Chondrocyte (in vitro differentiated cells): Measurements from ENCODE around the gene ACSF3. TPM values are rescaled to one million over a fixed set of nuclear protein-coding genes. Genes with fewer than 3 reads are reported as not detected.

Experiments
- DNase-seq: peaks from one replicate; pipeline ENCODE4 v3.0.0; 2021; ENCODE audit warnings: mixed read lengths, low spot score
- H3K27ac Mint-ChIP-seq: one replicate; pipeline ENCODE4 v1.8.0; 2021; ENCODE audit warnings: mild to moderate bottlenecking, moderate library complexity, mixed read lengths; ENCODE audit not compliant: unreplicated experiment
- H3K27me3 Mint-ChIP-seq: 2 replicates; pipeline ENCODE4 v1.8.0; 2021; ENCODE audit warnings: low read depth, mixed read lengths
- H3K36me3 Mint-ChIP-seq: 2 replicates; pipeline ENCODE4 v1.8.0; 2021; ENCODE audit warnings: low read depth, mixed read lengths
- H3K4me1 Mint-ChIP-seq: 2 replicates; pipeline ENCODE4 v1.8.0; 2021; ENCODE audit warnings: low read depth, mild to moderate bottlenecking, mixed read lengths
- H3K4me3 Mint-ChIP-seq: one replicate; pipeline ENCODE4 v1.8.0; 2021; ENCODE audit warnings: mild to moderate bottlenecking, moderate library complexity, mixed read lengths; ENCODE audit not compliant: unreplicated experiment
- H3K9me3 Mint-ChIP-seq: 2 replicates; pipeline ENCODE4 v1.8.0; 2021; ENCODE audit warnings: low read depth, mixed read lengths
- total RNA-seq: library from RNA; stranded (reverse); gene quantifications from 3 replicates; pipeline ENCODE4 v1.2.1, GENCODE V29; 2021
- TF ChIP-seq, protein P1 (sequence below): fragments of 200-600 bp; sonication (generic); IDR thresholded peaks from 2 replicates; pipeline ENCODE4 v1.5.0; 2021; ENCODE audit warnings: antibody characterized with exemption, mild to moderate bottlenecking, moderate library complexity

The ACSF3 gene
- total RNA-seq, 1 donor from 2014 or later: 19.5 TPM

DNA sequence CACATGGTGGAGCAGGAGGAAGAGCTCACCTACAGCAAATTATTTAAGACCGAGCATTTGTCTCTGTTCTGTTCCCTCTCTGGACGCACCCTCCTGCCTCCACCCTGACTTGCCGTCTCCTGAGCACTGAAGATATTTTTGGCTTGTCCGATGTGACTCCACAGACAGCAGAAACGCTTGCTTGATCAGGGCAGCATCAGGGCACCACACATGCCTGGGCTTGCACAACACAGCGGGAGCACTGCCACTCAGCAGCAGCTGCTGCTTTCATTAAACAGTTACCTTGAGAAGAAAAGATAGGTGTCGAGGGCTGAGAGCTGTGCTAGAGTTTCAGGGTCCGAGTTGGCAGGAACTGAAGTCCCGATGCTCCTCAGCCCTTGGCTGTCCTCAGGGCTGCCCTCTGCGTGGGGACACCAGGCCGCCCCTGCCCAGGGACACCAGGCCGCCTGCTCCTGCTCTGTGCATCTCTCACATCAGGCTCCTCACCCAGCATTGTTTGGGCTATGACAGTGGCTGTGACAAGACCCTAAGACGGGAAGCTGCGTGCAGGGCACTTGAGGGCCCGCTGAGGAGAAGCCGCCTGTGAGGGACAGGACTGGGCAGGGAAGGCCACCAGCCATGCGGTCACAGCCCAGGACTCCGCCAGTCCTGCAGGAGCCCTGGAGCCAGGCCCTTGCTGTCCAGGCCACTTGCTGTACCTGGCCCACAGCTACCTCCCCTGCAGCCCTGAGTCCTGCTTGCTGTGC lies 56.6 kb downstream of the ACSF3 start:
- TF ChIP-seq, protein P1, sequence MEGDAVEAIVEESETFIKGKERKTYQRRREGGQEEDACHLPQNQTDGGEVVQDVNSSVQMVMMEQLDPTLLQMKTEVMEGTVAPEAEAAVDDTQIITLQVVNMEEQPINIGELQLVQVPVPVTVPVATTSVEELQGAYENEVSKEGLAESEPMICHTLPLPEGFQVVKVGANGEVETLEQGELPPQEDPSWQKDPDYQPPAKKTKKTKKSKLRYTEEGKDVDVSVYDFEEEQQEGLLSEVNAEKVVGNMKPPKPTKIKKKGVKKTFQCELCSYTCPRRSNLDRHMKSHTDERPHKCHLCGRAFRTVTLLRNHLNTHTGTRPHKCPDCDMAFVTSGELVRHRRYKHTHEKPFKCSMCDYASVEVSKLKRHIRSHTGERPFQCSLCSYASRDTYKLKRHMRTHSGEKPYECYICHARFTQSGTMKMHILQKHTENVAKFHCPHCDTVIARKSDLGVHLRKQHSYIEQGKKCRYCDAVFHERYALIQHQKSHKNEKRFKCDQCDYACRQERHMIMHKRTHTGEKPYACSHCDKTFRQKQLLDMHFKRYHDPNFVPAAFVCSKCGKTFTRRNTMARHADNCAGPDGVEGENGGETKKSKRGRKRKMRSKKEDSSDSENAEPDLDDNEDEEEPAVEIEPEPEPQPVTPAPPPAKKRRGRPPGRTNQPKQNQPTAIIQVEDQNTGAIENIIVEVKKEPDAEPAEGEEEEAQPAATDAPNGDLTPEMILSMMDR: no peak
- Mint-ChIP-seq H3K4me1 (peaks cover 11% of the 10 kb centered on the region), H3K27me3 (no peaks in the 10 kb centered on the region), H3K9me3 (no peaks in the 10 kb centered on the region), H3K36me3 (peaks cover 20% of the 10 kb centered on the region), H3K4me3 (no peak overlapping the region), H3K27ac (no peak overlapping the region)
- DNase-seq: peak; percentile 89

DNA sequence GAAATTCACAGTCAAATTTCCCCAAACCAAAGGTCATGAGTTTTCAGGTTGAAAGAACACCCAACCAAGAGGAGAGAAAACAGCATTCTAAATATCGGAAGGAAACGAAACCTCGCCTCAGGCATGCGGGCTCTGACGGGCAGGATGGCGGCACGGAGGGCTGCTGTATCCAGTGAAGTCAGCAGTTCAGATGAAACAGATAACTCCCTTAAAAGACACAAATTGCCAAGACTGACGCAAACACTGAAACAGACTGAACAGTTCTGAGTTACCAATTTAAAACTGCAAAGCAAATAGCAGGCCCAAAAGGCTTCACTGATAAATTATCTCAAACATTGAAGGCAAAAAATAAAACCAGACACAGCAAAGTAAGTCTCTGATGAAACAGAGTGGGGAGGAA lies 57.3 kb downstream of the ACSF3 start:
- Mint-ChIP-seq H3K4me3 (no peak overlapping the region), H3K9me3 (no peaks in the 10 kb centered on the region), H3K4me1 (peaks cover 18% of the 10 kb centered on the region), H3K27me3 (no peaks in the 10 kb centered on the region), H3K36me3 (peaks cover 20% of the 10 kb centered on the region), H3K27ac (no peak overlapping the region)
- DNase-seq: no peak
- TF ChIP-seq, protein P1: no peak

DNA sequence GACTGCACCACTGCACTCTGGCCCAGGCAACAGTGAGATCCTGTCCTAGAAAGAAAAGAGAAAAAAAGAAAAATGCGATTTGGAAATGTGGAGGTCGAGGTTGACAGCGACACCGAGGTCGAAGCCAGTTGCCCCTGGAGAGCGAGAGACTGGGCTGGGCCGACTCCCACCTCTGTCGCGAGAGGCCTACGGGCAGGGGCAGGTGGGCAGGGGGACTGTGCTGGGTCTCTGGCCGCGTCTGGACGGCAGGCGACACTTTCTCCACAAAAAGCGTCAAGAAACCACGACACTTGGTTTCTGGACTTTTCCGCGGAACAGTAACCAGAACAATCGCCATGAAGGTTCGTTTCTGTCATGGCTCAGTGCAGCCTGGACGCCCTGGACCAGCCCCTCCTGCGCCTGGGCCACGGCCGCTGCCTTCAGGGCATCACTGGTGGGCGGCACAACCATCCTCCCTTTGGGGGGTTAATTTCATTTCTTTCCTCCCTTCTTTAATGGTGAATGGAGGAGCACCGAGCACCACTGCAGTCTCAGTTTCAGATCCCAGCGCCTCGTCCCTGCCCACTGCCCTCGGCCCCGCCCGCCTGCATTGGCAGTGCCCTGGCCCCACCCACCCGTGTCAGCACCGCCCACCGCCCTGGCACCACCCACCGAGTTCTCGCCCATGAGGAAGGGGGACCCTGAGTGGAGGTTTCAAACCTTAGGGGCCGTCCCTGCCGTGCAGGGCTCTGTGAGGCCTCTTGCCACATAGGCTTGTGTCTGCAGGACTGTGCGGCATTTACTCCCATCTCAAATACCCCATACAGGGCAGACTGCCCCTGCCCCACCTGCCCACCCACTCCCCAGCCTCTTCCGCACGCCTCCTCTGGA lies 59.4 kb downstream of the ACSF3 start:
- Mint-ChIP-seq H3K27me3 (no peaks in the 10 kb centered on the region), H3K4me3 (no peak overlapping the region), H3K36me3 (peaks cover 15% of the 10 kb centered on the region), H3K9me3 (no peaks in the 10 kb centered on the region), H3K27ac (no peak overlapping the region), H3K4me1 (peaks cover 20% of the 10 kb centered on the region)
- TF ChIP-seq, protein P1: no peak
- DNase-seq: no peak

DNA sequence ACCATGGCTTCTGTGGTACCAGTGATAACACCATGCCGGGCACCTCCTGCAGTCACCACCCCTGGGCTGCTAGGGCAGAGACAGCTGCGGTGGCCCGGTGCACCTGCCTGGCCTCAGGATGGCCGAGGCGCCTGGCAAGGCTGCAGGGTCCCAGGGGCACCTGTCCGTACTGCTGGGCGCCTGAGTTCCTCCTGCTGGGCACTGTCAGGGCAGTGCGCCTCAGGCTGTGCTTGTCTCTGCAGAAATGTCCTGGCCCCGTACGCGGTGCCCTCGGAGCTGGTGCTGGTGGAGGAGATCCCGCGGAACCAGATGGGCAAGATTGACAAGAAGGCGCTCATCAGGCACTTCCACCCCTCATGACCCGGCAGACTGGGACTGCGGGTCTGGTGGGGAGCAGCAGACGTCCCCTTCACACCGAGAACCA lies 60.2 kb downstream of the ACSF3 start:
- Mint-ChIP-seq H3K4me3 (no peak overlapping the region), H3K4me1 (peaks cover 20% of the 10 kb centered on the region), H3K27ac (no peak overlapping the region), H3K9me3 (no peaks in the 10 kb centered on the region), H3K27me3 (no peaks in the 10 kb centered on the region), H3K36me3 (peaks cover 13% of the 10 kb centered on the region)
- TF ChIP-seq, protein P1: no peak
- DNase-seq: no peak

DNA sequence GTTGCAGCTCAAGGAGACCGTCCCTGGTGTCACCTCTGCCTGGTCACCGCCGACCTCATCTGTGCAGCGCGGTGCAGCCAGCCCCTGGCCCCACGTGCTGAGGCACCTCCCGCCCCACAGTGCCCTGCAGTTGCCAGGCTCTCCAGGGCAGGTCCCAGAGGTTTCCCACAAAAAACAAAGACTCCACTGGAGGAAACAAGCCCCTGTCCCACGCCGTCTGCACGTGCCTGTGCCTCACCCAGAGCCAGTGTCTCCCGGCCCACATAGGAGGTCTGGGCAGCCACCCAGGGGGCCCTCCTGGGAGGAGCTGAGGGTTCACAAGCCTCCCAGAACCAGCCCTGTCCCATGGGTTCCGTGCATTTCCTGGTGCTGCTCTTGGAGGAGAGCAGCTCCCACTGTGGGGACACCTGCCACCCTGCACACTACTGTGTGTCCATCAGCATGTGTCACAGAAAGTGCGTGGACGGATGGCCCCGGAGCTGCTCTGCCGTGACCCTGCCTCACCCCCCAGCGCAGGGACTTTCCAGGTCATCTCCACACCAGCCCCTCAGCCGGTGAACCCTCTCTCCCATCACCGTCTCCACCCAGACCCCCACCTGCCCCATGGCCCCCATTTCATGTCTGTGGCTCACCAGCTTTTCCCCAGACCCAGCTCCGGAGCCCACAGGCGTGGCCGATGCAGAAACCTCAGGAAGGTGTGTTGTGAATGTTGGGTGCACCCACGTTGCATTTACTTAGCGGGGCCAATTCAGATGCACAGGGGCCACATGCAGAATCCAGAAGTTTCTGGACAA lies 60.9 kb downstream of the ACSF3 start:
- Mint-ChIP-seq H3K27ac (peak overlapping the region; percentile 86), H3K9me3 (no peaks in the 10 kb centered on the region), H3K36me3 (peaks cover 9% of the 10 kb centered on the region), H3K27me3 (no peaks in the 10 kb centered on the region), H3K4me1 (peaks cover 20% of the 10 kb centered on the region), H3K4me3 (no peak overlapping the region)
- no peak for DNase-seq
- TF ChIP-seq, protein P1: no peak
